BLaER1 (cell line): ENCODE results near the gene MED31.
"Not testable (repeated sequence)": the region's sequence is repeated elsewhere in the genome, so short reads cannot be mapped to it uniquely, and the experiment has no call there.

Experiments used
- H3K27ac ChIP-seq: shearing (Covaris generic); formaldehyde crosslinking; 2 replicates; pipeline ENCODE4 v1.8.1; 2022
- H3K27me3 ChIP-seq: shearing (Covaris generic); formaldehyde crosslinking; 2 replicates; pipeline ENCODE4 v1.8.1; 2022
- H3K36me3 ChIP-seq: shearing (Covaris generic); formaldehyde crosslinking; 2 replicates; pipeline ENCODE4 v1.8.1; 2022
- H3K4me1 ChIP-seq: shearing (Covaris generic); formaldehyde crosslinking; 2 replicates; pipeline ENCODE4 v1.8.1; 2022
- H3K4me2 ChIP-seq: shearing (Covaris generic); formaldehyde crosslinking; 2 replicates; pipeline ENCODE4 v1.8.1; 2022
- H3K4me3 ChIP-seq: shearing (Covaris generic); formaldehyde crosslinking; 2 replicates; pipeline ENCODE4 v1.8.1; 2022
- H3K9ac ChIP-seq: shearing (Covaris generic); formaldehyde crosslinking; 2 replicates; pipeline ENCODE4 v1.8.1; 2022
- H3K9me3 ChIP-seq: shearing (Covaris generic); formaldehyde crosslinking; 2 replicates; pipeline ENCODE4 v1.8.1; 2022
- H4K20me1 ChIP-seq: shearing (Covaris generic); formaldehyde crosslinking; 2 replicates; pipeline ENCODE4 v1.8.1; 2022
- Cebpa-rat ChIP-seq: shearing (Covaris generic); IDR thresholded peaks from 2 replicates; pipeline ENCODE4 v1.8.1; 2022

MED31 gene

DNA sequence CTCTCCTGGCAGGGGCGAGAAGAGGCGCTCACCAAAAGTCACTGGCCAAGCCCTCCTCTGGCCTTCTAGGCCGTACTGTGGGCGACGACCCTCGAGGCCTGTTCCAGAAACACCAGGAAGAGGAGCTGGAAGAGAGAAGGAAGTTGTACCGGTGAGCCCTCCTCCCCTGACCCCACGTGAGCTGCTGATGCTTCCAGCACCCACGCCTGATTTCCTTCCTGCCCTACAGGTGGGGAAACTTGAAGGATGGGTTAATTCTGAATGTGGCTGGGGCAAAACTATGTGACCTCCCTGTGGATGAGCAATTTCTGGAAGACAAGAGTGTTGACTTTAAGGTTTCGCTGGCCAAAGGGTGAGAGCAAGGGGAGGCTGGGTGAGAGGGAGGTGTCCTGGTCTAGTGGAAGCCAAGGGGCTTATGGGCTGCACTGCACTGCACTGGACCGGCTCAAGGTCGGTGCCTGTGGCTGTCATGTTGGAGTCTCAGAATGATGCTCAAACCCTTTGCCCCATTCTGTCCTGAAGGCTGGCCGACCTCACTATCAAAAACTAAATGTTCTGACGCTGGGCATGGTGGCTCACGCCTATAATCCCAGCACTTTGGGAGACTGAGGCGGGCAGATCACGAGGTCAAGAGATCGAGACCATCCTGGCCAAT lies 6.4 kb upstream of the MED31 start:
- H3K4me1 ChIP-seq, result peaks cover 56% of the 10 kb centered on the region
- peaks cover 19% of the 10 kb centered on the region; the same call in 1 of the 2 replicates for H4K20me1 ChIP-seq
- H3K4me2 ChIP-seq, result no peak overlapping the region

DNA sequence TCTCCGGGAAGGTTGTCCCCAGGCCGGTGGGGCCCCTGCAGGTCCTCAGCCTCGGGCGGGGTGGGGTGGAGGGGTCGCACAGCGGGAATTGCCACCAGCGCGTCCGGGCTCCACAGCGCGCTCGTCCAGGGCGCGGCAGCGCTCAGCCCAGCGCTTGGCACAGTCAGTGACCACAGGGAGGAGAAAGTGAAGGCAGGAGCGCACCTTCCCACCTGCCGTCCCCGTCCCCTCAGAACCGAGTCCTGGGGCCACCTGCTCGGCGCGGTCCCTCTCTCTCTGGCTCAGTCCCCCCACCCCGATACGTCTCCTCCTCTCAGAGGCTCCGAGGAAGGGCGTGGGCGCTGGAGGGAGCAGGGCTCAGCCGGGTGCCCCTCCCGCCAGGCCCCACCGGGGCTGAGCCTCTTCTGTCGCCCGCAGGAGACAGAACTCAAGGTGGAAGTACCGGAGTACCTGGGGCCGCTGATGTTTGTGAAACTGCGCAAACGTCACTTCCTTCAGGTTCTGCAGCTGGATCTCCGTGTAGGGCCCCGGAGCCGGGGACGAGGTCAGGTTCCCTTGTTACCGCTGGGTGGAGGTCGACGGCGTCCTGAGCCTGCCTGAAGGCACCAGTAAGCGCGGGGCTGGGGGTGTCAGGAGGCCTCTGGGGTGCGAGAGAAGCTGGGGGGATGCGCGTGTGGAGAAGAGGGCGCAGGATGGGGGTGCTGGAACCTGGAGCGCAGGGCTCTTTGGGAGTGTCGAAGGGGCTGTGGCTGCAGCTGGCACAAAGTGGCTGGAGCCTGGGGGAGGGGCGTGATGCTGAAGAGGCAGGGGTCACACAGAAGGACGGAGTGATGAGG lies 5.6 kb upstream of the MED31 start:
- not testable (repeated sequence) for H3K36me3 ChIP-seq, H3K4me2 ChIP-seq, H3K27ac ChIP-seq, H3K9ac ChIP-seq, H3K9me3 ChIP-seq, H3K4me3 ChIP-seq
- Histone ChIP-seq H3K27me3 (peaks cover 64% of the 10 kb centered on the region), H4K20me1 (peaks cover 19% of the 10 kb centered on the region; the same call in 1 of the 2 replicates), H3K4me1 (peaks cover 62% of the 10 kb centered on the region)

More for the DNA sequence above, 6.4 kb upstream of the MED31 start:
- no peak for TF ChIP-seq Cebpa-rat
- no peak overlapping the region for H3K4me3 ChIP-seq
- no peak overlapping the region for H3K27ac ChIP-seq
- H3K27me3 ChIP-seq, result peaks cover 56% of the 10 kb centered on the region
- H3K9me3 ChIP-seq, result no peaks in the 10 kb centered on the region
- no peak overlapping the region for H3K9ac ChIP-seq
- no peaks in the 10 kb centered on the region for H3K36me3 ChIP-seq

- peaks cover 19% of the 10 kb centered on the region; the same call in 1 of the 2 replicates for H4K20me1 ChIP-seq
- not testable (repeated sequence) for H3K36me3 ChIP-seq, H3K9ac ChIP-seq, H3K9me3 ChIP-seq, H3K4me3 ChIP-seq, H3K4me2 ChIP-seq, H3K27ac ChIP-seq
- peaks cover 55% of the 10 kb centered on the region for H3K4me1 ChIP-seq
- H3K27me3 ChIP-seq, result peaks cover 64% of the 10 kb centered on the region
Measured at GRCh38 chr17:6655732-6656361, 4.4 kb upstream of the MED31 start.

DNA sequence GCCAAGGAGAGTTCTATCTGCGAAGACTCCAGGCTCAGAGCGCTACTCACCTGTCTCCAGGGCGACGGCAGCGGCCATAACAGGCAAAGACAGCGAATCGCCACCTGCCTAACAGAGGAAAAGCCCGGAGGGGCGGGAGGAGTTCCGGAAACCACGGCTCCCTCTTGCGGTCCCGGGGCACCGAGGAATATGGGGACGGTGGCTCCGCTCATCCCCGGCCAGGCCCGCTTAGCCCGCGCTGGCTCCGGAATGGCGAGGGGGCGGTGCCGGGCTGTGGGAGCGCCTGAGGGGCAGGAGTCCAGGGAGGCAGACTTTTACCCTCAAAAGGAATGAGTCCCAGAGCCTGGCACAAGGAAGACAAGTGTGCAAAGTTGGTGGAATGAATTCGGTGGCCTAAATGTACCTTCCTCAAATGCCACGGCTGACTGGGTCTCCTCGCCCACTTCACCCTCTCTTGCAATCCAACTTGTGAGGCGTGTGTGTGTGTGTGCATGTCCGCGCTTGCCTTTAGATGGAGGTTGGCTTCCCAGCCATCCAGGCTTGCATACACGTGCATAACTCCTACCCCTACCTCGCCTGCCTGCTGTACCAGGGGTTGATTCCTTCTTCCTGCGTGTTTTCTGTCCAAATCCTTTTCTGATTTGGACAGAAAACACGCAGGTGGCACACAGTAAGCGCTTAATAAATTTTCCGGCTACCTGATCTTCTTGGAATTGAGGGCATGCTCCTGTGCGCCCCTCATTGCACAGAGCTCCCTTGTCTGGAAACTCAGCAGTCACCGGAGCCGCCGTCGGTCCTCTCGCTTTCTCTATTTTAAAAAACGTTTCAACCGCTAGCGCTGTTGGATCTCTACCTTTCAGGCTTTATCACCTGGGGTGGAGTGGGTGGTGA lies 3.7 kb upstream of the MED31 start:
- H4K20me1 ChIP-seq, result peaks cover 24% of the 10 kb centered on the region; the same call in 1 of the 2 replicates
- no peak for TF ChIP-seq Cebpa-rat
- H3K4me1 ChIP-seq, result peaks cover 53% of the 10 kb centered on the region
- peak overlapping the region; percentile 53 for H3K4me2 ChIP-seq
- no peaks in the 10 kb centered on the region for H3K9me3 ChIP-seq
- no peak overlapping the region for H3K9ac ChIP-seq
- peaks cover 64% of the 10 kb centered on the region for H3K27me3 ChIP-seq
- H3K4me3 ChIP-seq, result no peak overlapping the region
- H3K27ac ChIP-seq, result no peak overlapping the region
- H3K36me3 ChIP-seq, result no peaks in the 10 kb centered on the region

GRCh38 chr17:6651919-6652452 lies 581 bp upstream of the MED31 start:
- Histone ChIP-seq H4K20me1 (peaks cover 54% of the 10 kb centered on the region), H3K4me2 (peak overlapping the region; percentile 94), H3K27me3 (peaks cover 48% of the 10 kb centered on the region), H3K27ac (peak overlapping the region; percentile 62), H3K9me3 (no peaks in the 10 kb centered on the region), H3K36me3 (peaks cover 15% of the 10 kb centered on the region), H3K9ac (peak overlapping the region; percentile 76), H3K4me1 (peaks cover 50% of the 10 kb centered on the region), H3K4me3 (peak overlapping the region; percentile 79)
- no peak for TF ChIP-seq Cebpa-rat

- Histone ChIP-seq H3K27ac (no peak overlapping the region), H3K4me1 (peaks cover 30% of the 10 kb centered on the region), H3K27me3 (peaks cover 10% of the 10 kb centered on the region), H3K4me2 (no peak overlapping the region), H3K9ac (no peak overlapping the region), H3K9me3 (no peaks in the 10 kb centered on the region), H4K20me1 (peaks cover 55% of the 10 kb centered on the region), H3K36me3 (peaks cover 50% of the 10 kb centered on the region), H3K4me3 (no peak overlapping the region)
- TF ChIP-seq Cebpa-rat, result no peak
Measured at GRCh38 chr17:6648181-6648580, 3.2 kb downstream of the MED31 start.

GRCh38 chr17:6643451-6644125 lies 7.8 kb downstream of the MED31 start:
- Histone ChIP-seq H3K36me3 (peaks cover 51% of the 10 kb centered on the region), H3K27ac (no peak overlapping the region), H3K27me3 (no peaks in the 10 kb centered on the region), H3K4me3 (no peak overlapping the region), H3K9me3 (no peaks in the 10 kb centered on the region), H3K4me2 (no peak overlapping the region), H4K20me1 (peaks cover 48% of the 10 kb centered on the region), H3K4me1 (peaks cover 25% of the 10 kb centered on the region), H3K9ac (no peak overlapping the region)
- no peak for TF ChIP-seq Cebpa-rat

- Histone ChIP-seq H3K9me3 (no peaks in the 10 kb centered on the region), H3K4me3 (no peak overlapping the region), H3K9ac (no peak overlapping the region), H3K27ac (no peak overlapping the region), H3K4me2 (peak overlapping the region; percentile 96; the same call in 1 of the 2 replicates), H3K4me1 (peaks cover 35% of the 10 kb centered on the region), H3K36me3 (peaks cover 44% of the 10 kb centered on the region), H4K20me1 (peaks cover 47% of the 10 kb centered on the region), H3K27me3 (no peaks in the 10 kb centered on the region)
- peak; percentile 44; the same call in 1 of the 2 replicates for TF ChIP-seq Cebpa-rat
Measured at GRCh38 chr17:6642592-6642991, 8.8 kb downstream of the MED31 start.
